Upper lobe of left lung (tissue), 4 donors: ENCODE data around the gene MT1E.
A peak's percentile ranks its signal among the peaks of the same experiment; 100 is the strongest.

Source experiments
- POLR2A ChIP-seq, 4 donors: fragments of 450-650 bp; IDR thresholded peaks; one replicate each; pipeline ENCODE4 v1.5.1; 2016 to 2017; ENCODE audit warnings: antibody characterized with exemption in 4 of 4, mild to moderate bottlenecking in 2 of 4
- TF ChIP-seq, protein P1 (sequence below), 6 experiments: fragments of 450-650 bp in 4 of 6; fragments of 200-600 bp in 2 of 6; sonication (generic) in 2 of 6; IDR thresholded peaks; one replicate each; pipeline ENCODE4 v1.5.1; 2016 to 2019; ENCODE audit warnings: antibody characterized with exemption in 6 of 6

GRCh38 chr16:56617212-56618085 is 8.1 kb upstream of the MT1E start:
- TF ChIP-seq, protein P1, sequence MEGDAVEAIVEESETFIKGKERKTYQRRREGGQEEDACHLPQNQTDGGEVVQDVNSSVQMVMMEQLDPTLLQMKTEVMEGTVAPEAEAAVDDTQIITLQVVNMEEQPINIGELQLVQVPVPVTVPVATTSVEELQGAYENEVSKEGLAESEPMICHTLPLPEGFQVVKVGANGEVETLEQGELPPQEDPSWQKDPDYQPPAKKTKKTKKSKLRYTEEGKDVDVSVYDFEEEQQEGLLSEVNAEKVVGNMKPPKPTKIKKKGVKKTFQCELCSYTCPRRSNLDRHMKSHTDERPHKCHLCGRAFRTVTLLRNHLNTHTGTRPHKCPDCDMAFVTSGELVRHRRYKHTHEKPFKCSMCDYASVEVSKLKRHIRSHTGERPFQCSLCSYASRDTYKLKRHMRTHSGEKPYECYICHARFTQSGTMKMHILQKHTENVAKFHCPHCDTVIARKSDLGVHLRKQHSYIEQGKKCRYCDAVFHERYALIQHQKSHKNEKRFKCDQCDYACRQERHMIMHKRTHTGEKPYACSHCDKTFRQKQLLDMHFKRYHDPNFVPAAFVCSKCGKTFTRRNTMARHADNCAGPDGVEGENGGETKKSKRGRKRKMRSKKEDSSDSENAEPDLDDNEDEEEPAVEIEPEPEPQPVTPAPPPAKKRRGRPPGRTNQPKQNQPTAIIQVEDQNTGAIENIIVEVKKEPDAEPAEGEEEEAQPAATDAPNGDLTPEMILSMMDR (IDR thresholded peaks at IDR 0.05), result peak in 4 of 6 experiments; percentile 7 to 54 (median 33)
- peak in 3 of 4 donors; percentile 37 to 64 (median 63) for TF ChIP-seq POLR2A (IDR thresholded peaks at IDR 0.05)
